ENCODE results near the gene ESPN.

The ESPN gene, protein sequence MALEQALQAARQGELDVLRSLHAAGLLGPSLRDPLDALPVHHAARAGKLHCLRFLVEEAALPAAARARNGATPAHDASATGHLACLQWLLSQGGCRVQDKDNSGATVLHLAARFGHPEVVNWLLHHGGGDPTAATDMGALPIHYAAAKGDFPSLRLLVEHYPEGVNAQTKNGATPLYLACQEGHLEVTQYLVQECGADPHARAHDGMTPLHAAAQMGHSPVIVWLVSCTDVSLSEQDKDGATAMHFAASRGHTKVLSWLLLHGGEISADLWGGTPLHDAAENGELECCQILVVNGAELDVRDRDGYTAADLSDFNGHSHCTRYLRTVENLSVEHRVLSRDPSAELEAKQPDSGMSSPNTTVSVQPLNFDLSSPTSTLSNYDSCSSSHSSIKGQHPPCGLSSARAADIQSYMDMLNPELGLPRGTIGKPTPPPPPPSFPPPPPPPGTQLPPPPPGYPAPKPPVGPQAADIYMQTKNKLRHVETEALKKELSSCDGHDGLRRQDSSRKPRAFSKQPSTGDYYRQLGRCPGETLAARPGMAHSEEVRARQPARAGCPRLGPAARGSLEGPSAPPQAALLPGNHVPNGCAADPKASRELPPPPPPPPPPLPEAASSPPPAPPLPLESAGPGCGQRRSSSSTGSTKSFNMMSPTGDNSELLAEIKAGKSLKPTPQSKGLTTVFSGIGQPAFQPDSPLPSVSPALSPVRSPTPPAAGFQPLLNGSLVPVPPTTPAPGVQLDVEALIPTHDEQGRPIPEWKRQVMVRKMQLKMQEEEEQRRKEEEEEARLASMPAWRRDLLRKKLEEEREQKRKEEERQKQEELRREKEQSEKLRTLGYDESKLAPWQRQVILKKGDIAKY

GRCh38 chr1:6424619-6425593 lies at the start of gene ESPN:
Gene ESPN (plus strand): TSS chr1:6424776. CDS start chr1:6424956, 180 bp downstream.
- no peak within 1 kb of the TSS for H3K4me3 ChIP-seq (ENCODE audit: control insufficient read depth, low read depth, low read length)

GRCh38 chr1:6378096-6378746 lies 46.4 kb upstream of the ESPN start:
- no peak overlapping the region for H3K4me3 ChIP-seq (ENCODE audit: control insufficient read depth, low read depth, low read length)
- DNase-seq (ENCODE audit: low read depth): no peak
- TF ChIP-seq, protein P1, sequence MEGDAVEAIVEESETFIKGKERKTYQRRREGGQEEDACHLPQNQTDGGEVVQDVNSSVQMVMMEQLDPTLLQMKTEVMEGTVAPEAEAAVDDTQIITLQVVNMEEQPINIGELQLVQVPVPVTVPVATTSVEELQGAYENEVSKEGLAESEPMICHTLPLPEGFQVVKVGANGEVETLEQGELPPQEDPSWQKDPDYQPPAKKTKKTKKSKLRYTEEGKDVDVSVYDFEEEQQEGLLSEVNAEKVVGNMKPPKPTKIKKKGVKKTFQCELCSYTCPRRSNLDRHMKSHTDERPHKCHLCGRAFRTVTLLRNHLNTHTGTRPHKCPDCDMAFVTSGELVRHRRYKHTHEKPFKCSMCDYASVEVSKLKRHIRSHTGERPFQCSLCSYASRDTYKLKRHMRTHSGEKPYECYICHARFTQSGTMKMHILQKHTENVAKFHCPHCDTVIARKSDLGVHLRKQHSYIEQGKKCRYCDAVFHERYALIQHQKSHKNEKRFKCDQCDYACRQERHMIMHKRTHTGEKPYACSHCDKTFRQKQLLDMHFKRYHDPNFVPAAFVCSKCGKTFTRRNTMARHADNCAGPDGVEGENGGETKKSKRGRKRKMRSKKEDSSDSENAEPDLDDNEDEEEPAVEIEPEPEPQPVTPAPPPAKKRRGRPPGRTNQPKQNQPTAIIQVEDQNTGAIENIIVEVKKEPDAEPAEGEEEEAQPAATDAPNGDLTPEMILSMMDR (IDR thresholded peaks at IDR 0.05; ENCODE audit: control insufficient read depth, insufficient read depth, low read depth, low read length, missing control alignments): no peak

More at GRCh38 chr1:6424619-6425593, at the start of gene ESPN:
- DNase-seq (ENCODE audit: low read depth): no peak
- TF ChIP-seq, protein P1 (IDR thresholded peaks at IDR 0.05; ENCODE audit: control insufficient read depth, insufficient read depth, low read depth, low read length, missing control alignments): no peak

DNA sequence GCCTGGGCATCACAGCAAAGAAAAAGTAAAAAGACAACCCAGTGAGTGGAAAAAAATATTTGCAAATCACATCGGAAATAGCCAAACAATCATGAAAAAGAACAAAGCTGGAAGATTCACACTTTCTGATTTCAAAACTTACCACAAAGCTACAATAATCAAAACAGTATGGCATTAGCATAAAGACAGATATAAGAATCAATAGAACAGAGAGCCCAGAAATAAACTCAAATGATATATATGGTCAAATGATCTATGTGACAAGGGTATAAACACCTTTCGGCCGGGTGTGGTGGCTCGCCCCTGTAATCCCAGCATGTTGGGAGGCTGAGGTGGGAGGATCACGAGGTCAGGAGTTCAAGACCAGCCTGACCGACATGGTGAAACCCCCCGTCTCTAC lies 44.5 kb upstream of the ESPN start:
- TF ChIP-seq, protein P1 (IDR thresholded peaks at IDR 0.05; ENCODE audit: control insufficient read depth, insufficient read depth, low read depth, low read length, missing control alignments): no peak
- DNase-seq (ENCODE audit: low read depth): no peak
- no peak overlapping the region for H3K4me3 ChIP-seq (ENCODE audit: control insufficient read depth, low read depth, low read length)

DNA sequence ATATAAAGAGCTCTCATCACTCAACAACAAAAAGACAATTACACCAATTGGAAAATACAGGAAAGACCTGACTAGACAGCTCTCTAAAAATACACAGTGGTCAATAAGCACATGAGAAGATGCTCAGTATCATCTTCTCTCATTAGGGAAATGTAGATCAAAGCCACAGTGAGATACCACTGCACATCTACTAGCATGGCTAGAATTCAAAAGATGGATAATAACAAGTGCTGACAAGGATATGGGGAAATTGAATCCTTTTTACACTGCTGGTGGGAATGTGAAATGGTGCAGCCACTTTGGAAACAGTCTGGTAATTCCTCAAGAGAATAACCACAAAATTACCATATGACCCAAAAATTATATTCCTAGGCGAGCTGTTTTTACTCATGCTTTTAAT lies 40.4 kb upstream of the ESPN start:
- TF ChIP-seq, protein P1 (IDR thresholded peaks at IDR 0.05; ENCODE audit: control insufficient read depth, insufficient read depth, low read depth, low read length, missing control alignments): no peak
- no peak for DNase-seq (ENCODE audit: low read depth)
- no peak overlapping the region for H3K4me3 ChIP-seq (ENCODE audit: control insufficient read depth, low read depth, low read length)

DNA sequence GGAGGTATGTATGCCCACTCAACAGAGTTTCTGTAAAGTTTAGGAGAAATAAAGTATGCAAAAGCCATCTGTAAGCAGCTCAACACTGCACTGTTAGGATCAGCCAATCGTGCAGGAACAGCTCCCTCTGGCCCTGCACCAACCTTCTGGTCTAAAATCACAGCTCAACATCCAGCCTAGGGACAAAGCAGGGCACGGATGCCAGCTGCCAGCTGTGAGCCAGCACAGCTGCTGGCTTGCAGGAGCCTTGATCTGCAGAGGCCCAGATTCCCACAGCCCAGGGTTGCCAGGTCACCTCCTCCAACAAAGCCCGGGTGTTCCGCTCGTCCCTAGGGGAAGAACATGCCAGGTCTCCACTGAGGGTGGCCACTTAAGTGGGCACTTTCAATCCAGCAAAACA lies 39.6 kb upstream of the ESPN start:
- no peak for DNase-seq (ENCODE audit: low read depth)
- TF ChIP-seq, protein P1 (IDR thresholded peaks at IDR 0.05; ENCODE audit: control insufficient read depth, insufficient read depth, low read depth, low read length, missing control alignments): no peak

More for the DNA sequence above, 39.6 kb upstream of the ESPN start:
- H3K4me3 ChIP-seq (ENCODE audit: control insufficient read depth, low read depth, low read length): peak overlapping the region; percentile 12; the same call in 1 of the 2 replicates
